NCI-H82 (cell line): ENCODE results near the gene ARSB.
"Not testable (repeated sequence)": the region's sequence is repeated elsewhere in the genome, so short reads cannot be mapped to it uniquely, and the experiment has no call there.

Experiments
- DNase-seq: peaks from one replicate; lab custom pipeline; 2025; lab: John Stamatoyannopoulos, UW

The ARSB gene

GRCh38 chr5:78995521-78996007 lies 10.5 kb upstream of the ARSB start:
- no peak for DNase-seq

DNA sequence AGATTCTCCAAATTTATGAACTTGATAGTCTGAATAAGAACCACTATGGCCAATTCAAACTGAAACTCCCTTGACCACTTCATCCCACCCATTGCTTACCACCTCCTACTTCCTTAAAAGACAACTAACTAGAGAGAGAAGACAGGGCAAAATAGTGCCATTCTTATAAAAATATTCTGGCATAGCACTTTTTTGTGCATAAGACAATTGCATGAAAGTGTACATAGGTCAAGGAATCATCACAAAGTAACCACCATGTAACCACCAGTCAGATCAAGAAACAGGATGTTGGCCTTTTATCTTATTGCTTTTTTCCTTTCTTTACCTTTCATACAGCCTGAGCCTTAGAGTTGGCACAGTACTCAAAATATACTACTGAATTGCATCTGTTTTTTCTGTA lies 8.1 kb upstream of the ARSB start:
- no peak for DNase-seq

- no peak for DNase-seq
These were observed 7.0 kb upstream of the ARSB start for GRCh38 chr5:78992146-78992545.

DNA sequence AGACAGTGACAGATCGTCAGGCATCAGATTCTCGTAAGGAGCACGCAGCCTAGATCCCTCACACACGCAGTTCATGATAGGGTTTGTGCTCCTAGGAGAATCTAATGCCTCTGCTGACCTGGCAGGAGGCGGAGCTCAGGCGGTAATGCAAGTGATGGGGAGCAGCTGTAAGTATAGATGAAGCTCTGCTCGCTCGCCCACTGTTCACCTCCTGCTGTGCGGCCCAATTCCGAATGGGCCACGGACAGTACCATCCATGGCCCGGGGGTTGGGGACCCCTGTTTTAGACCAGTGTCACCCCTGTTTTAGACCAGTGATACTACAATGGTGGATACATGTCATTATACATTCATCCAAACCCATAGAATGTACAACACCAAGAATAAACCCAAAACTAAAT lies 4.0 kb upstream of the ARSB start:
- DNase-seq, result no peak

GRCh38 chr5:78985725-78986223 lies 664 bp upstream of the ARSB start:
- peak; percentile 67 for DNase-seq

- DNase-seq, result peak; percentile 89
These were observed 533 bp downstream of the ARSB start for GRCh38 chr5:78984439-78985115.

DNA sequence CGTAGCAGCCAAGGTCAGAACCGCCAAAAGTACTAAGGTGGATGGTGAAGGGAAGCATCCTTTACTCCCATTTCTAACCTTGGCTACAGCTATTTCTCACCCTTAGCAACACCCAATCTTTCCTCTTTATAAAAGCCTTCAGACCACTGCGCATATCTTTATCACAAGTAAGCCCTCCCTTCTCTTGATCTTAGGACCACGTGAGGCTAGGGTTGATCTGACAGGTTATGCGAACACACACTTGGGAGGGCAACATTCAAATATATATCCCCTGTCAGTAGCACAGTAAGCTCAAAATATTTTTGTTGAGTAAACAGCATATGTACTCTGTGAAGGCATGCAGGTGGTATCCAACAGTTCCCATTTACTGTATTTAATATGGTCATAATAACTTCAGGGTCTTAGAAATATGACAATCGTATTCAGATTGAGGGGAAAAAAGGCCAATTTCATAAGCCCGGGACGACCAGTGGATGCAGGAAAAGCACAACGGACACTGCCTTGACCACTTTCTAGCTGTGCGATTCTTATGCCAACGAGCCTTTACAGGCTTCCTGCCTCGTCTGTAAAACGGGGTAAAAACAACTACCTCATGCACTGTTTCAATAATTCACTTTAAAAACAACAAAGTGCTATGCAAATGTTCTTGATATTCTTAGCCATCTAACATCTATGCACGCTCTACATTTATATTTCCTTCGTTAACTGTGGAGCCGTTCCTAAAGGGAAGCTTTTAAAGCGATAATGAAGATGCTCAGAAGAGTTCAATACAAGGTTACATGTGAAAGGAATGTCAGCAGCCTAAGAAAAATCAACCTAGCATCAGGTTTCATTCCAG lies 1.3 kb downstream of the ARSB start:
- peak; percentile 20 for DNase-seq

DNA sequence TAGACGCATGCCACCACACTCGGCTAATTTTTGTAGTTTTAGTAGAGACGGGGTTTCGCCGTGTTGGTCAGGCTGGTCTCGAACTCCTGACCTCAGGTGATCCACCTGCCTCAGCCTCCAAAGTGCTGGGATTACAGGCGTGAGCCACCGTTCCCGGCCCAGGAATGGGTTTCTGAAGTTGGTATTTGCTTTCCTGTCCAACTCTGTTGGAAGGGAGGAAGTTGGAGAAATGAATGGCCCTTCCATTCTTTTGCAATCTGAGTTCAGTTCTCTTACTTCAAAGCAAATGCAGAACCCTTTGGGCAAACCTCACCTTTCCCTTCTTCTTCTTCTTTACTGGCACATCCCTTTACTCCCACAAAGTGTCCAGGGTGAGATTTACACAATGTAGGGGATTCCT lies 1.9 kb downstream of the ARSB start:
- DNase-seq, result not testable (repeated sequence)

GRCh38 chr5:78979909-78980308 lies 5.2 kb downstream of the ARSB start:
- DNase-seq, result no peak

GRCh38 chr5:78979117-78979742 lies 5.9 kb downstream of the ARSB start:
- no peak for DNase-seq

GRCh38 chr5:78975035-78975434 lies 10.1 kb downstream of the ARSB start:
- no peak for DNase-seq

DNA sequence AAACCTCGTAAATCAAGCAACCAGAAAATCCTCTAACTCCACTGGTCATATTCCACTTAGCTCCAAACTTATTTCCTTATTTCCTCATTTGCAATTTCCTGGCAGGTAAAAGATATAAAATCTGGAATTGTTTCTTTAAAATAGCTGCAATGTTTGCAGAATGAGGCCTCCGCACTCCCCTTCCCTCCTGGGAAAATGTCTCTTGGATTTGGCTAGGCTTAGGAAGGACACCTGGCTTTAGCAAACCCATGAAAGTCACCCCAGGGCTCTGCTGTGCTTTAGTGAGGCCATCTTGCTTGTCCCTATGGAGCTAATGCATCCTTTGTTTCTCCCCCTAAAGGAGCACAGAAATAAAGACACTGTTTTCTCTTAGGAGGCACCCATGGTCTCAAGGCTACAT lies 10.5 kb downstream of the ARSB start:
- peak; percentile 51 for DNase-seq

- peak; percentile 64 for DNase-seq
These were observed 11.1 kb downstream of the ARSB start for GRCh38 chr5:78974011-78974410.

DNA sequence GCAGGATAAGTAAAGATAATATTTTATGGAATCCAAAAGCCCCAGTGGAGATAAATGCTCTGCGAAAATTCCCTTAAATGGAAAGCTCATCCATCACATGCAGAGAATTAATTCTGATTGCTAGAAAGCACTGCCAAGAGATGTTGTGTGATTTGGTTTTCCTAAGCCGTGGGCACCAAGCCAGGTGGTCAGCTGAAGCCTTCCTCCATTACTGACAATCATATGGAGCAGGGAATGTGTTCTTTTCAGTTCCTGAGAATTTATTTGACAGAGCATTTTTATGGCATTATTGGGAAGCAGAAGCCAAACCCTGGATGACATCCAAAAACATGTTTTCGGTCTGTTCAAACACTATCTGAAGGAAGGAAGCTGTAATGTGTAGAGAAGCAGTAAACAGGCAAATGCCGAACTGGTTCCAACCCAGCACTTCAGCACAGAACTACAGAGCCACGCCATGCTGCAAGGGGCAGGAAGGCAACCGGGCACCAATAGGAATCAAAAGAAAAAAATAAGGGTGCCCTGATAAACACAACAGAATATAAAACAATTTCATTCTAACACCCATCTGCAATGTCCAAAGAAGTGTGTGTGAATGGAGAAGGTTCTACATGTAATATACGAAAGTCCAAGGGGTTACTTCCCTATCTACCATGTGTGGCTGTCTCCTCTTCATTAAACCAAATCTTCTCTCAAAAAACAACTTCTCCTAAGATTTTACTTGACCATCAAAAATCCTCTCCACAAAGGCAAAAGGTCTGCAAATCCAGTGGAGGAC lies 12.3 kb downstream of the ARSB start:
- peak; percentile 16 for DNase-seq

DNA sequence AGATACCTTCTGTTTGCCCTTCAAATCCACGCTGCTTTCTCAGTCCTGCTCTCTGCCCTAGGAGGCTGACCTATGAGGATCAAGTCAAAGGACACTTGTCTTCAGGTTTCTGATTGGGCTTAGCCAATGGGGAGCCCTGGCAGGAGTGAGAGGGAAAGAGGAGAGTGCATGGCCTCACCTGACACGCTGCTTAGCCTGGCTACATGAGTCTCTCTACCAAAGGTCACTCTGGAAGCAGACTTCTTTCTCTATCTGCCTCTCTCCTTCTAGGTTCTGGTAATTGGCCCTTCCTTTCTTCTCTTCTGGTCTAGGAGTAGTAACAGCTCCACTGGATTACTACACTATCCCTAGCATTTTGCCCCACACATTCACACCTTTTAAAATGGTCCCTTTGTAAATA lies 13.1 kb downstream of the ARSB start:
- no peak for DNase-seq

DNA sequence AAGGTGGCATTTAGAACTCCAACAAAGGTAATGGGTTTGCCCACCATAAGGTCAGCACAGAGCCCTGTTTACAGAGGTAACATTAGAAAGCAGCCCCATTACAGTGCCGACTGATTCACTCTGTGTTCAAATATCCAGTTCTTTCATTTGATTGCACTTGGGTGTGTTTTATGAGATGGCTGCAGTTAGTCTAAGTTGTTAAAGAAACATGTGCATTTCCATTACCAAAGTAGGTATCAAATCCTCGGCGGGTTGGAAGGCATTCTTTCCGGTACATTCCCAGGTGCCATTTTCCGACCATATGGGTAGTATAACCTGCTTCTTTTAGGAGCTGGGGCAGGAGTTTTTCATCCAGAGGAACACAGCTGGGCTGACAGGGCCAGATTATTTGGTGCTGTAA lies 16.3 kb downstream of the ARSB start:
- DNase-seq, result no peak

- DNase-seq, result peak; percentile 66
These were observed 20.2 kb downstream of the ARSB start for GRCh38 chr5:78964889-78965288.

DNA sequence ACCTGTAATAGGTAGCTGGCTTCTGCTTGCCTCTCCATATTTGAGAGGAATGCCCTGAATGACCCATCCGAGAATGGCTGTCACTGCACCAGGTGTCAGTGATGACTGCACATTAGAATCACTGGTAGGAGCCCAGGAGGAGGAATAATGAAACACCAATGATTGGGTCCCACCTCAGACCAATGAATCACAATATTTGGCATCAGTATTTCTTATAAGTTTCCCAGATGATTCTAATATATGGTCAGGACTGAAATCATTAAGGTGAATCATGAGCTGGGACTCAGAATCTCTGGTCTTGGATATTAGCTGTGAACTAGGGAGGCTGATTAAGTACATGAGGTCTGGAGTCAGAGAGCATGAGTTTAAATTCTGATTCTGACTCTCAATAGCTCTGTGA lies 23.4 kb downstream of the ARSB start:
- DNase-seq, result no peak

- DNase-seq, result peak; percentile 7
These were observed 25.3 kb downstream of the ARSB start for GRCh38 chr5:78959767-78960166.

DNA sequence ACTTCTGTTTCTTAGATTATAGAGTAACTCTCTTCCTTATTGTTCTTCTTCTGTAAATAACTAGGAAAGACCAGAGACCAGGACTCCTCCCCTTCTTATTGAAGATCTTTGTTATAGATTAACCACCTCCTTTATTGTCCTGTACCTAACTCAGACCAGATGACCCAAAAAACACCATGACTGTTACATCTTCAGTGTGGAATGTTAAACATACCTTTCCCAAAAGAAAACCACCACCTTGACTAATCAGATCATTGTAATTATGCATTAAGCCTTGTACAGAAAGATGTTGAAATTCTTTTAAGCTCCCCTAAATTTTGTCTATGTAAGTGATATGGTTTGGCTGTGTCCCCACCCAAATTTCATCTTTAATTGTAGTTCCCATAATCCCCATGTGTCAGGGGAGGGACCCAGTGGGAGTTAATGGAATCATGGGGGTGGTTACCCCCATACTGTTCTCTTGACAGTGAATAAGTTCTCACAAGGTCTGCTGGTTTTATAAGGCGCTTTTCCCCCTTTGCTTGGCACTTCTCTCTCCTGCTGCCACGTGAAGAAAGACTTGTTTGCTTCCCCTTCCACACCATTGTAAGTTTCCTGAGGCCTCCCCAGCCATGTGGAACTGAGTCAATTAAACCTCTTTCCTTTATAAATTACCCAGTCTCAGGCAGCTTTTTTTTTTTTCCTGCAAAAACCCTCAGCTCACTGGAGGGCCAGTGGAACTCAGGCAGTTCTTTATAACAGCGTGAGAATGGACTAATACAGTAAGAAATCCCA lies 26.3 kb downstream of the ARSB start:
- DNase-seq, result no peak

GRCh38 chr5:78956901-78957300 lies 28.2 kb downstream of the ARSB start:
- no peak for DNase-seq
